Left ventricle myocardium superior (tissue), 1 donor: ENCODE results near the gene ADAMTSL1. TPM values are rescaled to one million over a fixed set of nuclear protein-coding genes. Genes with fewer than 3 reads are reported as not detected.

Source experiments
- ATAC-seq: fragments of 200-7000 bp; cut with Tn5 transposase; one replicate; pipeline ENCODE4 v1.9.1; 2020; ENCODE audit warnings: mild to moderate bottlenecking, moderate library complexity
- DNase-seq: peaks from one replicate; pipeline ENCODE4 v3.0.0-alpha.2; 2020
- intact Hi-C: fragments of 100-400 bp; cut with micrococcal nuclease; formaldehyde crosslinking; loops from one replicate; pipeline ENCODE4 v1.11.0; 2022
- total RNA-seq: library from RNA; stranded (reverse); fragmentation: NEBNext Ultra II Directional; extraction: Animal tissue kit (Norgen Biotek cat#: 25700); gene quantifications from one replicate; pipeline ENCODE4 v1.2.1, GENCODE V29; 2021
- donor health status: DM: no; HTN: yes; CAD: no; lungs with severe emphysema.

ADAMTSL1 gene
- total RNA-seq, 1 donor from 2014 or later = 0.97 TPM

GRCh38 chr9:18707489-18708205 is 233.7 kb downstream of the ADAMTSL1 start:
- ATAC-seq (no peak), DNase-seq (no peak)
- intact Hi-C loops = no loop called here

- ATAC-seq (no peak), DNase-seq (no peak)
- intact Hi-C loops = no loop called here
Measured at GRCh38 chr9:18708429-18708828, 234.5 kb downstream of the ADAMTSL1 start.

GRCh38 chr9:18710065-18710464 is 236.1 kb downstream of the ADAMTSL1 start:
- no peak for ATAC-seq
- intact Hi-C loops = no loop called here
- DNase-seq = no peak

- ATAC-seq = no peak
- no peak for DNase-seq
- intact Hi-C loops = no loop called here
Measured at GRCh38 chr9:18717759-18718158, 243.8 kb downstream of the ADAMTSL1 start.

DNA sequence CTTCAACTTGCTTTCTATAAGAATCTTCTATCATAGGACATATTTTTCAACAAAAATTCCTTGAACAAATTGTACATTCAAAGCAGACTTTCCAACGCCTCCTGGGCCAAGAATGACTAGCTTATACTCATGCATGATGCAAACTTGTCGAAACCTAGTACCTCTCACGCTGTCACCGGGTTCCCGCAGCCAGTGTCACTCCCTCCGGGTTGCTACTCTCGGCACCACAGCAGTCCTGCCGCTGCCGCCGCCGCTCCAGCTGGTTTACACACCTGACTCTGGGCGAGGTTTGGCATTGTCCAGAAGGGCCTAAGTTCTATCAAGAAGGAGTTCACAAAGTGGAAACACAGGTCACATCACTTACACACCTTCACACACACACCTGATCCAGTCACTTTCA is 244.4 kb downstream of the ADAMTSL1 start:
- DNase-seq = no peak
- intact Hi-C loops = no loop called here

DNA sequence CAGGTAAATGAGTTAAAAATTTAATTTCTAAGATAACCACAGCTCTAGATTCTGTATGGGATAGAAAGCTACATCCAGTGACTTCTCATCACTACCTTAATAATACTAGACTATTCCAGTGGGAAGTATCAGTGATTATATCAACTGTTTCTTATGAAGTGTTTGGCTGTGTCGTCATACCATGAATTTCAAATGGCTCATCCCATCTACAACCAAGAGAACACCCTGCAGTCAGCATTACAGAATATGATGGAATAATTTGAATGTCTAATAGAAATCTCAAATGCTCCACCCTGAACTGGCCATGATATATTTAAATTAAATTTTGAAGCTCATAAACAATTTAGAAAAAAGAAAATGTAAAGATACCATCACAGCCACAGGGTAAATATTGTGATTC is 245.0 kb downstream of the ADAMTSL1 start:
- DNase-seq (no peak), ATAC-seq (no peak)
- intact Hi-C loops = no loop called here

More for the DNA sequence above, 244.4 kb downstream of the ADAMTSL1 start:
- ATAC-seq = no peak

GRCh38 chr9:18720691-18721090 is 246.7 kb downstream of the ADAMTSL1 start:
- no peak for ATAC-seq
- intact Hi-C loops = no loop called here
- DNase-seq = no peak

GRCh38 chr9:18721267-18721994 is 247.5 kb downstream of the ADAMTSL1 start:
- no peak for DNase-seq
- peak; percentile 48 for ATAC-seq
- intact Hi-C loops = no loop called here

DNA sequence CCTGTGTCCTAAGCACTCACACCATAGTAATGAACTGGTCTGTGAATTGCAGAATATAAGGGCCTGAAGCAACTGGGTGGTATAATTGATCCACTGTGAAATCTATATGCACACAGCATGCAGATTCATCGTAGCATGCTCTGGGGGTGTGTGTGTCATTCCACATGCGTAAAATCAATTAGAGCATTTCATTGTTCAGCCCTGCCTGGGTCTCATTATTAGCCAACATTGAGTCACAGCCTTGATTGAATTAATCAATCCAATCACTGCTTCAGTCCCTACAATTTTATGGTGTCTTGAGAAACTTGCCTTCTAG is 248.0 kb downstream of the ADAMTSL1 start:
- intact Hi-C loops = no loop called here
- ATAC-seq = no peak
- DNase-seq = no peak

DNA sequence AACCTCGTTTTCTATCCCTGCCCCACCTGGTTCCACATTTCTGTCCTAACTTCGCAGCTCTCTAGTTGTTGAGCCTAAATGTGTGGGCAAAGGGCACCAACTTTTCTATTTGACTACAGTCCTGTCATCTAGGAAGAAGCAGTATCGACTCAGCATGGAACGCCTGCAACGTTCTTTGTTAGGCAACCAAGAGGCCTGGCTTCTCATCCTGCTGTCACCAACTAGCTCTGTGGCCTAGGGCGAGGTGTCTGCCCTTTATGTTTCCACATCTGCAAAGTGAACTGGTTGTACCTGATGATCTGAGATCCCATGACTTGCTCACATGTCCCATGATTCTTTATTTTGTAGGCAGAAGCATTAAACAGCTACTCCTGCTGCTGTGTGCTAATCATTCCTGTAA is 248.9 kb downstream of the ADAMTSL1 start:
- no peak for ATAC-seq
- intact Hi-C loops = no loop called here
- no peak for DNase-seq

DNA sequence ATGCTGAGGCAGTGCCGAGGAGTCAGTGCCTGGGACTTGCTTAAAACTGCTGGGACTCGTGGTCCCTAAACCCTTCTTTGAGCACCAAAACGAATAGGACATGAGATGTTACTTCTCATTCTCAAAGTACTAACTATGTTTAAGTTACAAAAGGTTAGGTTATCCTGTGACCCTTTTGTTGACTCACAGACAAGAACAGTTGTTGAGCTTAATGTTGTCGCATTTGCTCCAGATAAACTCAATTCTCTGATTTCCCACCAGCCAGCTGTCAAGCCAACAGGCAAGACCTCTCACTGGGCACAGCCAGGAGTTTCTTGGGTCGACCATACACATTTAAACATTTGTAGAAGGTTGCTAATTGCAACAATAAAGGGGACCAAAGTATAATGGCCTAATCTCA is 249.4 kb downstream of the ADAMTSL1 start:
- intact Hi-C loops = no loop called here
- DNase-seq (no peak), ATAC-seq (no peak)

DNA sequence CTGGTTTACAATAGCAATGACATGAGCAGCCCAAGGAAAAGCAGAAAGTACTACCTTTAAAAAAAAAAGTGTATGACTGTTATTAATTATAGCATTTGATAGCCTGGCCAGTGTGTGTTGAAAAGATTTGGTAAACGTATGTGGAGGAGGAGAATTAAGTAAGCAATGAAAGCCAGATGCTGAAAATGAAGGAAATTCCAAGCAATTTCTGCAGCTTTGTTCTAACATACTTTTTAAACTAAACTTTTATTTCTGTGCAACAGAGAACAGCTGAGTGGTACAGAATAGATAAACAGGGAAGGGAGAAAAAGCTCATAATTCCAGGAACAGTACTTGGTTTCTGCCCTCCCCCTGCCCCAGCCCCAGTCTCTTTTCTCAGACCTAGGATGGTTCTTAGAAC is 252.6 kb downstream of the ADAMTSL1 start:
- intact Hi-C loops = no loop called here
- ATAC-seq = no peak
- DNase-seq = no peak

GRCh38 chr9:18727904-18728303 is 254.0 kb downstream of the ADAMTSL1 start:
- DNase-seq = no peak
- no peak for ATAC-seq
- intact Hi-C loops = no loop called here

DNA sequence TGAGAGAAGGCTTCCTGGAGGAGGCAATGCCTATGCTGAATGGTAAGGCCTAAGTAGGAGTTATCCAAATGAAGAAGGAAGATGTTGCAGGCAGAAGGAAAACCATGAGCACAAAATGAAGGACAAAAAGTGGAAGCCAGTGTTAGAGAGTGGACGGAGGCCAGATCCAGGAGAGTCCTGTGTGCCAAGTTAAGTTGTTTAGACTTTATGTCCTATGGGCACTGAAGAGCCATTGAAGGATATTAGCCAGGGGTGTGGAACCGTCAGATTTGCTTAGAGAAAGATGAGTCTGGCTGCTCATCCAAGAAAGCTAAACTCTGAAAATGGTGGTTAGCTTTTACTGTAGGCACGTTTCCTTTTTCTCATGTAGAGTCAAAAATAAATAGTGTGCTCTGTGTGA is 254.7 kb downstream of the ADAMTSL1 start:
- intact Hi-C loops = no loop called here
- no peak for ATAC-seq
- no peak for DNase-seq

DNA sequence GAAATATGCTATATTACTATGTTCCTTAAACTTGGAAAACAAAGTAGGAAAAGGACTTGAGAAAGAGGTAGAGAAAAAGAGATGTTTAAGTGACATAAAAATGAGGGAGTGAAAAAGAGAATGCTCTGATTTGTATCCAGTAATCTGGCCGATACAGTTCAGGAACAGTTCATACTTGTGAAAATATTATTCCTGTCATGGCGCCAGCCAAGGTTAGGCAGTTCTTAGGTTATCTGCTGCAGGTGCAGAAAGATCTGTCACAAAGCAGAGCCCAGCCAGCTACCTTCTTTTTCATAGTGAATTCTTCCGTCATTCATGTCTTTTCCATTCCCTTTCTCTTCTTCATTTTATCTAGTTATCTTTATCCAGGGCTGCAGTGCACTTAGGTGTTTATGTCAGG is 256.3 kb downstream of the ADAMTSL1 start:
- intact Hi-C loops = no loop called here
- ATAC-seq = no peak

DNA sequence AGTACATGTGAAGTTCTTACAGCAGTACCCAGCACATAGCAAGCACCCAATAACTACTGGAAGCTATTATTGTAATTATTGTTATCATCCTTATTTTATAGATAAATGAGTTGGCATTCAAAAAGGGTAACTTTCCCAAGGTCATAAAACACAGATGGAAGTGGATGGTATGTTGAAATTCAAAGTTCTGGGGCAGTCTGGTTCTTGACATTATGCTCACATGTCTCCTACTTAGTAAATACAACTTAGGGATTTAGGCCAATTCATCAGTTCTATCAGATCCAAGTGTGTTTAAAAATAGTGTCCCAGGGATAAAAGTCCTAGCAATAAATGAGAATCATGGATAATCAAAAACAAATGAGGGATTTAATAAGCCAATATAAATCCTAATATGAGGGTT is 265.2 kb downstream of the ADAMTSL1 start:
- ATAC-seq (no peak), DNase-seq (no peak)
- intact Hi-C loops = no loop called here

More for the DNA sequence above, 256.3 kb downstream of the ADAMTSL1 start:
- no peak for DNase-seq

DNA sequence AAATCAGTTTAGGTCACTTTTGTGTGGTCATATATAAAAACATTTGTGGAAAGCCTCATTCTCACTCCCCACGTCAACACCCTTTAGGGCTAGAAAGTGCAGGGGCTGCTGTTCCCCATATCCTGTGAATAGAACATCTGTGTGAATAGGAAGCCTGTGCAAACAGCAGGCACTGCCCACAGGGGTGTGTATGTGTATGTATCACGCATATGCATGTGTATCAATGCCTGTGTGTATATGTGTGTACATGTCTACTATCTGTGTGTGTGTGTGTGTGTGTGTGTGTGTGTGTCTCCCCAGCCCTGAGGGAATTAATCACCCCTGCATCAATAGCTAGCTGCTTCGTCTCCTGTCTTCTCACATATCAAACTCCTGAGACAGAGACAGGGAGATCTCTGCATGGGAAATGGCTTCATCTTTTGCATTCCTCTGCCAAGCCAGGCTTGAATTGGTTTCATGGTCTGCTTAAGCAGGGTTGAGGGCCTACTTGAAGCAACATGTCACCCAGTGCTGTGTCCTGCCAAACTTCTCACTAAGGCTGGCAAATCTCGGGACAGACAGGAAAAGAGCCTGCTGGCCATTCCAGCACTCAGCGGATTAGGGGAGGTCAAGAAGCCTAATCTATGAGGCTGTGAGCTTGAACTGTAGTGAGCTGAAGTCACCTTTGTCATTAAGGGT is 265.8 kb downstream of the ADAMTSL1 start:
- intact Hi-C loops = no loop called here
- ATAC-seq (peak; percentile 88), DNase-seq (no peak)

GRCh38 chr9:18741359-18741758 is 267.4 kb downstream of the ADAMTSL1 start:
- intact Hi-C loops = no loop called here
- DNase-seq = no peak
- ATAC-seq = no peak

- intact Hi-C loops = no loop called here
- ATAC-seq (no peak), DNase-seq (no peak)
Measured at GRCh38 chr9:18741945-18742344, 268.0 kb downstream of the ADAMTSL1 start.

- no peak for DNase-seq
- ATAC-seq = no peak
- intact Hi-C loops = no loop called here
Measured at GRCh38 chr9:18743421-18743820, 269.5 kb downstream of the ADAMTSL1 start.

GRCh38 chr9:18743971-18744370 is 270.0 kb downstream of the ADAMTSL1 start:
- intact Hi-C loops = no loop called here
- DNase-seq = no peak
- ATAC-seq = no peak
